HL-60/S4 treated with retinoic acid at 250 ng/mL for 4 days and 3 days (cell line): Measurements from ENCODE around the gene CLTA.
"Not testable (repeated sequence)": the region's sequence is repeated elsewhere in the genome, so short reads cannot be mapped to it uniquely, and the experiment has no call there.

Source experiments
- in situ Hi-C: fragments of 300-500 bp; cut with MboI; formaldehyde crosslinking; loops from 2 replicates; pipeline ENCODE4 v1.7.0; 2022; ENCODE audit warnings: low sequenced_read_pairs

Gene CLTA

GRCh38 chr9:36158122-36158521 lies 32.6 kb upstream of the CLTA start:
- in situ Hi-C loops, result no loop called here

GRCh38 chr9:36158917-36159316 lies 31.8 kb upstream of the CLTA start:
- in situ Hi-C loops, result no loop called here

- in situ Hi-C loops, result not testable (repeated sequence)
Measured at GRCh38 chr9:36159509-36159908, 31.2 kb upstream of the CLTA start.

GRCh38 chr9:36160126-36160525 lies 30.6 kb upstream of the CLTA start:
- in situ Hi-C loops, result loop anchor here (5.0 kb wide), 1 partner anchor 58 kb away; no protein-coding TSS in a partner anchor

- in situ Hi-C loops, result loop anchor here (5.0 kb wide), 1 partner anchor 59 kb away; no protein-coding TSS in a partner anchor
Measured at GRCh38 chr9:36161187-36161586, 29.5 kb upstream of the CLTA start.

GRCh38 chr9:36162211-36162738 lies 28.4 kb upstream of the CLTA start:
- in situ Hi-C loops, result loop anchor here (5.0 kb wide), 1 partner anchor 60 kb away; no protein-coding TSS in a partner anchor

GRCh38 chr9:36163049-36163785 lies 27.5 kb upstream of the CLTA start:
- in situ Hi-C loops, result loop anchor here (5.0 kb wide), 1 partner anchor 61 kb away; no protein-coding TSS in a partner anchor

- in situ Hi-C loops, result loop anchor here (5.0 kb wide), 1 partner anchor 61 kb away; no protein-coding TSS in a partner anchor
Measured at GRCh38 chr9:36163786-36164170, 26.9 kb upstream of the CLTA start.

GRCh38 chr9:36164372-36164771 lies 26.3 kb upstream of the CLTA start:
- in situ Hi-C loops, result loop anchor here (5.0 kb wide), 1 partner anchor 62 kb away; no protein-coding TSS in a partner anchor

GRCh38 chr9:36164989-36165388 lies 25.7 kb upstream of the CLTA start:
- in situ Hi-C loops, result loop anchor here (5.0 kb wide), 1 partner anchor 63 kb away; no protein-coding TSS in a partner anchor

- in situ Hi-C loops, result no loop called here
Measured at GRCh38 chr9:36165826-36166167, 24.9 kb upstream of the CLTA start.

GRCh38 chr9:36166168-36166927 lies 24.4 kb upstream of the CLTA start:
- in situ Hi-C loops, result no loop called here

- in situ Hi-C loops, result no loop called here
Measured at GRCh38 chr9:36169166-36169565, 21.6 kb upstream of the CLTA start, which contains the start of gene CCIN. CCIN (plus strand) TSS chr9:36169388; CDS start chr9:36169503, 115 bp downstream.

- in situ Hi-C loops, result no loop called here
Measured at GRCh38 chr9:36169708-36170107, 21.0 kb upstream of the CLTA start.

GRCh38 chr9:36170531-36170930 lies 20.2 kb upstream of the CLTA start:
- in situ Hi-C loops, result no loop called here

- in situ Hi-C loops, result no loop called here
Measured at GRCh38 chr9:36173861-36174260, 16.9 kb upstream of the CLTA start.

GRCh38 chr9:36174271-36174670 lies 16.4 kb upstream of the CLTA start:
- in situ Hi-C loops, result no loop called here

- in situ Hi-C loops, result no loop called here
Measured at GRCh38 chr9:36174731-36175130, 16.0 kb upstream of the CLTA start.

- in situ Hi-C loops, result not testable (repeated sequence)
Measured at GRCh38 chr9:36175209-36175608, 15.5 kb upstream of the CLTA start.

- in situ Hi-C loops, result not testable (repeated sequence)
Measured at GRCh38 chr9:36176496-36176895, 14.2 kb upstream of the CLTA start.

- in situ Hi-C loops, result no loop called here
Measured at GRCh38 chr9:36177571-36177970, 13.2 kb upstream of the CLTA start.

GRCh38 chr9:36180243-36180642 lies 10.5 kb upstream of the CLTA start:
- in situ Hi-C loops, result not testable (repeated sequence)
